Activated T-helper 1 cell treated with Interleukin-2 at 50 U/mL for 16 hours (primary cell): ENCODE data around the gene DCAF5.
"Not testable (repeated sequence)": the region's sequence is repeated elsewhere in the genome, so short reads cannot be mapped to it uniquely, and the experiment has no call there.

Experiments
- DNase-seq: peaks from one replicate; pipeline ENCODE4 v3.0.0-alpha.2; 2020; ENCODE audit warnings: low read depth

Gene DCAF5

DNA sequence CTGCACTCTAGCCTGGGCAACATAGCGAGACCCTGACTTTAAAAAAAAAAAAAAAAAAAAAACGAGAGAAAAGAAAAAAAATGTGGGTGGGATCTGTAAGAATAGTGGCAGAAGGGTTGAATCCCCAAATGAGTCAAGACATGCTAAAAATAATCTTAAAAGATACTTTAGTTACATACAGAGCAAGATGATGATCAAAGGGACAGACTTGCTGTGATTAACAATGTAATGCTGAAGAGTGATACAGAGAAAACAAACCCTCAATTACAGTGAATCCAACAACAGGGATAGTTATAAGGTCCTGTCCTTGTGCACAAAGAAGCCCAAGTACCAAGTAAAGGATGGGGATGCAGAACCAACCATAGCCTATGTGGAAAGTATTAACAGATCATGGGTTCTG, 80.3 kb downstream of the DCAF5 start:
- DNase-seq, result no peak

DNA sequence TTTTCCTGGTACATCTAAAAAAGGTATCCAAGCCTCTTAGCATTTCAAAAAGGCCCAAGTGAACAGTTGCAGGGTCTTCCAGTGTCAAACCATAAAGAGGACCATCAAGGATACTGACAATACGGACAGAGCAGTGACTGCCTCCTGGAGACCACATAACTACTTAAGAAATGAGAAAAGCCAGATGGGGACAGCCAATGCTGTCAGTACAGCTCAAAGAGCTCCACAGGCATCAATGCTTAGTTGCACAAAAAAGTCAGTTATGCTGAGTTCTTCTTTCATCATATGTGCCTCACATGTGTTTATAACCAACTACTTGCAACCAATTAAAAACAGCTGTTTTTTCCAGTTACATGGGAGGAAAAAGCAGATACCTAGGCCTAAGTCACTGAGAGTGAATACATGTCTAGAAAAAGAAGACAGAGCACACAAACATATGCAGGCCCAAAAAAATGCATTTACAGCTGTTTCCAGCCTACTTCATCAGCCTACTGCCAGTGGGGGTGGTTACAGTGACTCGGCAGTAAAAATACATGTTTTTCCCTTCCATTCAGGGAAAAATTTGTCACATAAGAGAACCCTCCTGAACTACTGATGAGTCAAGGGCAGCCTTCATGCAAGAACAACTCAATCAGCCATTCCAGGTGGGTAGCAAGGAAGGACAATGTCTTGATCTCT, 84.0 kb downstream of the DCAF5 start:
- no peak for DNase-seq

DNA sequence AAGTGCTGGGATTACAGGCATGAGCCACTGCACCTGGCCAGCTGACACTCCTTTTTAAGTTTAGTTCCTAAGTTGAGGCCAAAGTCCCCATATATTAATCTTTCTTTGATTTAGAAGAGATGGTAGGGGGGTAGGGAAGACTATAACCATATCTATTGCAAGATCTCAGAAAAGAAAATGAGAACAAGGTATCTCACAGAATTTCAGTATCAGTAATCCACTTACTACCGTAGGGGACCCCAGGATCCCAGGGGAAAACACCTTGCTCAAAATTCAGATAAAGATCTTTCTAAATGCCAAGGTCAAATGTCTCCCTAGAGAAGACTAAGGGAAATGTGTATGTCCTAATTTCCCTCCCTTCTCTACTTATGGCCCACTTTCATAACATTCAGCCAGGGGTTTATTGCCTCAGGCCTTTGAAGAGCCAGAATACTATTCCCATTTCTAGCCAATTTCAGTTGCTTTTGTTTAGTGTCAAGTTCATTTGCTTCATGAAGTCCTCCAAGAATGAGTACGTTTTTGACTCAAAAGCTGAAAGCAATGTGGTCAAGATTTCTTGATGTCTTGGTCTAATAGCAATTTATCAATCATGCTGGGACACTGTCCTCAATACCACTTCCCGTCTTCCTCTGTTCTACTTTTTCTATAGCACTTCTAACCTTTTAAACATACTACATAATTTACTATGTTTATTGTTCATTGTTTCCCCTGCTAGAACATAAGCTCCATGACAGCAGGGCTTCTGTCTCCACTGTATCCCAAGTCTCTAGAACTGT, 86.3 kb downstream of the DCAF5 start:
- DNase-seq, result no peak

DNA sequence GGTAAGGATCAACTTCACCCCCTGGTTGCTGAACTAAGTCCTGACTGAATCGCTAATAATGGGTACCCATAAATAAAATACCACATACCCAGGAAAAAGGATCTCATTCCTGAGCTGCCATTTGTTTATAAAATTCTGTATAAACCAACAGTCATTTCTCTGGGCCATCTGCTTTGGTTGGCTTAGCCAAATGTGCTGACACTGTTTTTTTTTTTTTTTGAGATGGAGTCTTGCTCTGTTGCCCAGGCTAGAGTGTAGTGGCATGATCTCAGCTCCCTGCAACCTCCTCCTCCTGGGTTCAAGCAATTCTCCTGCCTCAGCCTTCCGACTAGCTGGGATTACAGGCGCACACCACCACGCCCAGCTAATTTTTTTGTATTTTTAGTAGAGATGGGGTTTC, 87.0 kb downstream of the DCAF5 start:
- not testable (repeated sequence) for DNase-seq

DNA sequence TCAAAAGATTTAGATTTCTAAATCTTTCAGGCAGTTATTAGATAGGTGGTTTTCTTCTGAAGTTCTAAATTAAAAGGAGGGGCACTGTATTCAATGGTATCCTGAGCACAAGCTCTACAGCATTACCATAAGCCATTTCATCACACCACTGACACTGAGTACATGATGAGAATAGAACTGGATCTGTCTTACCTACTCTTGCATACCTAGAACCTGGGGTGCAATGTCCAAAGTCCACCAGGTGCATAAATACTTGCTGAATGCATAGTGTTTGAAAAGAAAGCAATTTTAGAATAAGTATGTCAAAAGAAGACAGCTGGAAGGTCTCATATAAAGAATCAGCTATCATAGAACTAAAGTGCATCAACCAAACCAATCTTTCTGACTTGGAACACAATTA, 88.3 kb downstream of the DCAF5 start:
- no peak for DNase-seq

DNA sequence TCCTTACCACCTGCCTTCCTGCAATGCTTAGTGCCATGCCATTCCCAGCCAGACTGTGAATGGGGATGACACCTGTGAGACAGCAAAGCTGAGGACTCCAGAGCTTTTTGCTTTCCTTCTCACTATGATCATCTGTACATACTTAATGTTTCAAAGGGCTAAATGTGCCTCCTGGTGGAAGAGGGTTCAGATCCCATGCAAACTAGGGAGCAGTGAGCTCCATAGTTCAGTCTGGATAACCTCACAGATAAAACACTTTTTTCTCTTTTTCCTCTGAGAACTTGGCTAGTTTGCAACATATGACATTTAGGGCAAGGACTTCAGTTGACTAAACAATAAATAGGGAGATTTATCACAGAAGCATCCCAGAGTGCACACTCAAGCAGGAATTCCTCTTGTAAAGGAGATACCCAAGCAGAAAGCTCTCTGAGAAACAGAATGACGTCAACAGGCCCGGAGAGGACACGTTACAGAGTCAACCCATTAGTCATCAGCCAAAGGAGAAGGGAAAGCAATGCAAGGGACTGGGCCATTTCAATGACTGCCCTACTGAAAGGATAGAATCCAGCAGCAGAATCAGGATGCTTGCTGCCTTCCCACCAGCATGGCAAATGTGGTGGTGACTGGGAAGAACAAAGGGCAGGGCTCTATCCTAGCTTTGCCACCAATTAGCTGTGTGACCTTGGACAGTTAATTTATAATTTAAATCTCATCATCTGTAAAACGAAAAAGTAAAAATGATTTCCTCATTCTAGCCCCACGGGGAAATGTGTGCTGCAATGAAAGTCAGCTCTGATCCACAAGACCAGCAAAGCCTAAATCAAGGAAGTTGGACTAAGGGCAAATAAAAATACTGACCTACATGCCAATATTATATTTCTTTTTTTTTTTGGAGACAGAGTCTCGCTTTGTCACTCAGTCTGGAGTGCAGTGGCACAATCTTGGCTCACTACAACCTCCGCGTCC, 93.0 kb downstream of the DCAF5 start:
- DNase-seq, result no peak

DNA sequence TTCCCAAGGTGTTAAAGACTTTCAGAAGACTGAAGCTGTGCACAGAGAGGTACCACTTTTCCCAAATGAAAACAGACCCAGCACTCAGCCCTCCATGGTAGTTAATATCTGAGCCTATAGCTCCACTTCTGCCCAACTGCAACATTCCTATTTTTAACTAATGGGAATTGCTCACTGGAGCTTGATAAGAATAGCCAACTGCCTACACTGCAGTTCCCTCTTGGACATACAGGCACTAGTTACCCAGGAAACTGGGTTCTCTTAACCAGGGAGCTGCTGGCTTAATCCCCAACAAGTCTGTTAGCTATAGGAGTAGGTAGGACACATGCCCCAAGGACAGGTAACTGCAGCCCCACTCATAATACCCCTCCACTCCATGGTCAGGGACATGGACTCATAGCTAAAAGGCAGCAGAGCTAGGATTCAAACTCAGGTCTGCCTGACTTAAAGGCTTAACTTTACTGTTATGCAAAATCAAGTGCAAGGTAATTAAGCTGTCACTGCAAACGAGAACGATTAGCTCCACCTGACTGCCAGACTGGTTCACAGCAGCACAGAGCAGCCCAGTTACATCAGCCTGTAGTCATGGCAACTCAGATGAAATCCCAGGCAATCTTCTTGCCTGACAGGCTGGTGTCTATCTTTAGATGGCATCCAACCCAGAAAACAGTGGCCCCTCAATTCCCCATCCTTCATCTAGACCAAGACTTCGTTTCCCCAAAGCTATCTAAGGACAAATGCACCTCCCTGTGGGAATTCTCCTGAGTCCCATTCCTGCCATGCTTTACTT, 96.7 kb downstream of the DCAF5 start:
- no peak for DNase-seq

DNA sequence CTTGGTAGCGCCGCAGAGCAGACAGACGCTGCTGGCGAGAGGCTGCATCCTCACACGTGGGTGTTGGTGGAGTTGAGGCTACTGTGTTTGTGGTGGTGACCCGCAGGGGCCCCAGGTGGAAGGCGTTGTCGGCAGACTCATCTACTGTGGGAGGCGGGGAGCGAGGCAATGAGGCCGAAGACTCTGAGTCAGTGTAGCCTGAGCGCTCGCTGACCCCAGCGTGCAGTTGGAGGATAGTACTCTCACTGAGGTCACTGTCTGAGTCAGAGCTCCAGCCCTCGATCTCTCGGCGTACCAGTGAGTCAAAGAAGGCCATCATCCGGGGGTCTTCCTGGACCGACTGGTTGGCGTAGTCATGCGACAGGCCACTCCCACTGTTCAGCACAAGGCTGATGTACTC, 97.8 kb downstream of the DCAF5 start:
- DNase-seq, result no peak

DNA sequence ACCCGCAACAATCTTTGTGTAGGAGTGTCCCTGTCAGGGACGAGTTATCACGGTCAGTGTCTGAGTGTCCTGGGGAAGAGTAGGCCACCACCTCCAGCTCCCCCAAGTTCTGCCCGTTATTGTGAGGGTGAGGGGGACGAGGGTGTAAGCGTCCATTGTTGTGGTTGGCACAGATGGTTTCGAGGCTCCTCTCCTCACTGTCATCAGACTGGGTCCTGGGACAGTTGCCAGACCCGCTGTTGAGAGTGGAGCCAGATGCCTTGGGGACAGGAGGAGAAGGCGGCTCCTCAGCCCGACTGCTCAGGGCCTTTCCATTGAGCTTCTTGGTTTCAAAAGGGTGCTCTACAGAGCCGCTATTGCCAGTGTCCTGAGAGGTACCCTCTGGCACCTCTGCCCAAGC, 98.9 kb downstream of the DCAF5 start:
- no peak for DNase-seq

DNA sequence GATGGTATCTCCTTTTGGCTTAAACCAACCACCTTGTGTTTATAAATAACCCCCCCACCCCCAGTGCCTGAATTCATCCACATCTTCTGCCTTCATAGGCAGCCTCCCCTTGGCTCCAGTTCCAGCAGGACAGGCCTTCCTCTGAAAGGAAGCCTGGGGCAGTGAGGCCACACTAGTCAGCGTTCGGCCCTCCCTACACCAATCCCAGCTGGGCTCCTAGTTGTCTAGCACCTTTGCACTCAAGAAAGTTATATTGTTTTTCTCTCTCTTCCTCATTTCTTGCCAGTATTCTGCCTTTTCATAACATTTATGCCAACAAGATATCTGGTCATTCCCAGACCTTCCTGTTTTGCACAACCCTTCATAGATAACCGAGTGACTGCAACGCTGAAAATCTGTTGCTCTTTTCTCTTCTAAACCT, 100.7 kb downstream of the DCAF5 start:
- no peak for DNase-seq

DNA sequence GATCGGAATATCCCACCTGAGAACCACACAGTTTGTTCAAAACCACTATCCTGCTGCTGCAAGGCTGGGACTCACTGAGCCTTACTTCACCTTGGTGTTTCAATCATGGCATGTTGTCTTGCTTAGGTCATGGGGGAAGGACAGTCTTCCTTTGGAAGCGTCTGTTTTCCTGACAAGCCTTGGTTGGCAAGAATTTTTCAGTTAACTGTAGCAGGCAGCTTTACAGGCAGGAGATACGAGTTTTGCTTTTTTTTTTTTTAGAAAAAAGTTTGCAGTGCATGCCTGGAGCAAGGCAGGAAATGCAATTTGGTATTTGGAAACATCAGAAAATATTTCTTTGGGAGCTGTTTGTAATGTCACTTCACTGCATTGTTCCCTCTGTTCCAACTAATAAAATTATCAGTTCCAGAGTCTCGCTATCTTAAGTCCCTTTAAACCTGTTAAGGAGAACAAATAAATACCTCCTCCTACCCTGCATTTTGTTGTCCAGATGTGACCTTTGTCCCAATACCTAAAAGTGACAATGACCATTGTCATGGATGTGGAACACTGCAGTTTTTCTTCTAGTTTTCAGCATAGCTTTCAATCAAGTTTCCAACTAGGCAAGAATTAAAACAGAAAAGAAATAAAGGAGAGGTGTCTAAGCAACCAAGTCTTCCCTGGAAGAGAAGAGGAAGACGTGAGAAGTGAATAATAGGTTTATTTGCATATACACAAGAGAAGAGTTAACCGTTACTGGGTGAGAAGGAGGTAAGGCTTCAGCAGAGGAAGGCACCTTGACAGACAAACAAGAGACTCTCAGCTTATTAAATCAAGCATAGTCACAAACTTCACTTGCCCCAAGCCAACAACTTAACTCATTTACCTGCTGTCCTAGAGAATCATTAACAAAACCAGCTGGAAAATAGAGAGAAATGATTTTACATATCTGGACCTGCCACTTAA, 102.4 kb downstream of the DCAF5 start:
- no peak for DNase-seq

DNA sequence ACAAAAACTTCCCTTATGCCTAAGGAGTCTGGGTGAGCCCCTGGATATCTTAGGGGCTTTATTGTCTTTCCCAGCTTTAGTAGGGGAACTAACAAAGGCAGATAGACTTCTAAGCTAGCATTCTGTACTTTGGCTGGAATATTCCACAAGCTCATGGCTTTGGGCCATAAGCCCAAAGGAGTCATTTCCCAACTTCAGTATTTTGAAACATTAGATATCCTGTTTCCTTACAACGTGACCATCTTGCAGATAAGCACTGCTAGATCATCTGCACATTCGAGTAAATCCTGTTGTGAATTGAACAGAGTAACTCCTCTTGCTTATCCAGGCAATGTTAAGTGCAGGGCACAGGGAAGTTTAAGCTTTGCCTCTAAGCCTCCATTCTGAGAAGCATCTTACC, 103.2 kb downstream of the DCAF5 start:
- DNase-seq, result no peak

DNA sequence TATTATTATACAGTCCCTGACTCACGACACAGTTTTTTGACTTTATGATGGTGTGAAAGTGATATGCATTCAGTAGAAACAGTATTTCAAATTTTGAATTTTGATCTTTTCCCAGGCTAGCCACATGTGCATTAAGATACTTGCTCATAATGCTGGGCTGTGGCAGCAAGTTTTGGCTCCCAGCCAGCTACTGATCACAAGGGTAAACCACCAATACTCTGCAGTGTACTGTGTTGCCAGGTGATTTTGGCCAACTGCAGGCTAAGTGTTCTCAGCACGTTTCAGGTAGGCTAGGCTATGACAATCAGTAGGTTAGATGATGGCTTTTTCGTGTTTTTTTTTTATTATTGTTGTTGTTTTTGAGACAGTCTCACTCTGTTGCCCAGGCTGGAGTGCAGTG, 104.5 kb downstream of the DCAF5 start:
- peak; percentile 3 for DNase-seq

DNA sequence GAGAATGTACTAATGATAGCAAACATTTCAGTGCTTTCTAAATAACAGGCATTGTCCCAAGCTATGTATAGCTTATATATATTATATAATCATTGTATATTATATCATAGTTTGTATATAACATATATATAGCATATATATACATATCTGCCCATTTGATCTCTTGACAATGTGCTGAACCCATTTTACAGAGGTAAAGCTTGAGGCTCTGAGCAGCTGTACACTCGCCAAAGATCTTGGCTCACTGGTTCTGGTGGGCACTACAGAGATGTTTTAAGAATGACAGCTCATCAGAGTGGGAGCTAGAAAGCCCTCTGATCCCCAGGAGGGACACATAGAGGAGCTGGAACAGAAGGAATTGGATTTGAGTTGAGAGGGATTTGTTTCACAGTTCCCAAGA, 105.7 kb downstream of the DCAF5 start:
- no peak for DNase-seq

DNA sequence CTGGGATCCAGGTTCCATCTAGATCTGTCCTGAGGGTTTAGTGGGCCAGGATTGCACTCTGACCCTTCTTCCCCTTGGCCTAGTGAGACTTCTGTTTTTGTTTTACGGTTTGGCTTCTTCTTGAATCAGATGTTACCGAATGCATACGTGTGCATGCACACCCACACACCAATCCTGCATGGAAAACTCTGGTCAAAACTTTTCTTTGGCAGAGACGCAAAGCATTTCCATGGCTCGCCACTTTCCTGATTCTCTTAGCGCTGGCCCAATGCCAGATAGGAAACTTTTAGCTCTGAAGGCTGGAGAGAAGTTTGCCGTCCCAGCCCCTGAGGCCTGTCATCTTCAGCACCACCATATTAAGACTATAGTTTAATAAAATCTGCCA, 106.5 kb downstream of the DCAF5 start:
- DNase-seq, result no peak

DNA sequence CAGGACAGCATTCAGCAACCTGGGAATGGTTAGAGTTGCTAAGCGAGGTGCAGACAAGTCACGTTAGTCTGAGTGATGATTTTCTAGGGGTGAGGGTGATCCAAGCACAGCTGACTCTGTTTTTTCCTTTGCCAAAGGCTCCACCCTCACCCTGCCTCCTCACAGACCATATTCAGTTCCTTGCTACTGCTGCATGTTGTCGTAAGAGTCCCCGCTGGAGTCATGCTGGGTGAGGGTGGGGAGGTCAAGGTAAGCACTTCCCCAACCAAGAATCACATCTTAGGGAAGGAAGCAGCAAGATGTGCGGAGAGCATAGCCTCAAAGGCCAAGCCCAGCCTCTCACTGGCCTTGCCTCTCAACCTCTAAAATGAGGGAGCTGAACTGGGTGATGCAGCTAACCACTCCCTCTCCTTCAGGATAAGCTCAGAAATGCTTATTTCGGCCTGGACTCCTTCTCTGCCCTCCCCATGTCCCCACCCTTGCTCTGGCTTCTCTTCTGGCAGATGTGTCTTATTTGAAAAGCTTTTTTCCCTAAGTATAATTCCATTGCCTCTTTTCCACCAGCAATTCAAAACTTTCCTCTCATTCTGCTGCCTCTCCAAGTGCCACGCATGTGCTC, 107.0 kb downstream of the DCAF5 start:
- no peak for DNase-seq

DNA sequence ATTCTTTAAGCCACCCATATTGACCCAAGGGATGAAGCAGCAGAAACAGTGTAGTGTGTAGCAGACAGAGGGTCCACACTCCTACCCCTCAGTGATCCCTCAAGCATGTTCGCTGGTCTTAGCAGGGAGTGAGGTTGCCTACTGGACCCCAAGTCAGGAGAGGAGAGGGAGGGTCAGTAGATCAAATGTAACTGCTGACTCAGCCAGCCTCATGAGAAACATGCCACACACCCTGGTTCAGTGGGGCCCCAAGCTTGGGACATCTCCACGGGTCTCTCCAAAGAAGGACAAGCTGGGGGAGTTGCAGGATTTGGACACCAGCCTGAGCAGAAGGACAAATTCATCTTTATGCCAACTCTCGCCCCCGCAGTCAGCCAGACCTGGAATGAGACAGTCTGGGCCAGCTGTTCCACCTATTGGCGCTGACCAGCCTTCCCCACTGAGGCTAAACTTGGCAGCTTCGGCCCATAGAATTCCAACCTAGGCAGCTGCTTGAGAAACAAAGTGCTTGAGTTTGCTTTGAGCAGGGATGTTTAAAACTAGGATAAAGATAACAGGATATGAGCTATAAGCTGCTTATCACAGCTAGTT, 107.9 kb downstream of the DCAF5 start:
- no peak for DNase-seq

DNA sequence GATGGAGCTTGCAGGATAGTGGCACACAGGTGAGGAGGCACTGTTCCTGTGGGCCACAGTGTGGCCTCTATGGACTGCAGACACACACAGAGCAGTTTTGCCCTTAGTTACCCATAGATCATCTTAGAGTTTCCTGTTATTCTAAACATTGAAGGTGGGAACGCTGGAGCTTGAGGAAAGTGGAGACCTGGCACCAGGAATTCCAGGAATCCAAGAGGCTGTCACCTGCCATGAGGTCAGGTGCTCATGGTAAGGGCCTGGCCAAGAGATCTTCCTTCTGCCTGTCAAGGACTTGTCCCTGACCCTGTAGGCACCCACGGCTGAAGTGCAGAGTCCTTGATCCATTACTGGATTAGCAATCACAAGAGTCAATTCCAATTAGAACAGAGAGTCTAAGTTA, 108.6 kb downstream of the DCAF5 start:
- no peak for DNase-seq

DNA sequence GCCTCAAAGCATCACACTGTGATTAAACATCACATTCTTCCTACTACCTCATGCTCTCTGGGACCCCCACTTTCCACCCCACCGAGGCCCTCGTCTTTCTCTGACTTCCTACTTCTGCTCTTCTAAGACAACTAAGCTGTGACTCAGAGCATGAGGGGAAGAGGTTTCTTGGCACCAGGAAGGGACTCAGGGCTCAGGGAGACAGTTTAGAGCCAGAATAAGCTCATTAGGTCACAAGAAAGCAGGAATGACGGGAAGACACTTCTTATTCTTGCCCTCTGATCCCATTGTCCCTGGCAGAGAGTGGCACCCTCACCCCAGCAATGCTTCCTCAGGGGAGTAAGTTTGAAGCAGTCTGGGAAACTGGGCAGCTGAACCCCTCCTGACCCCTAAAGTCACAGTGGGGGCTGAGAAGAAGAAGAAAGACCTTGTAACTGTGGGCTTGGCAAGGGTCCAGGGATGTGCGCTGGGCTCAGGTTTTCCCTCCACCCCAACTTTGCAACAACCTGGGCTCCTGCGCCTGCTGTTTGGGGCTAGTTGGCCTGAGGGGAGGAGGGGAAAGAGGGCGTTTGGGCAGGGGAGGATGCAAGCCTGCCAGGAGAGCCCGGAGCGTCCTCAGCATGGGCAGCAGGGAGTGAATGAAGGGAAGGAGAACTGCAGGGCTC, 109.2 kb downstream of the DCAF5 start:
- DNase-seq, result no peak
